Stimulated activated CD8-positive, alpha-beta memory T cell treated with anti-CD3 and anti-CD28 coated beads, Interleukin-12 subunit alpha, Interleukin-12 subunit beta, amount 100 ng/mL, for 1 hour (primary cell): Measurements from ENCODE around the gene SLIT3.

Experiments used
- DNase-seq: peaks from one replicate; pipeline ENCODE4 v3.0.0-alpha.2; 2020; ENCODE audit warnings: low read depth

SLIT3 gene

DNA sequence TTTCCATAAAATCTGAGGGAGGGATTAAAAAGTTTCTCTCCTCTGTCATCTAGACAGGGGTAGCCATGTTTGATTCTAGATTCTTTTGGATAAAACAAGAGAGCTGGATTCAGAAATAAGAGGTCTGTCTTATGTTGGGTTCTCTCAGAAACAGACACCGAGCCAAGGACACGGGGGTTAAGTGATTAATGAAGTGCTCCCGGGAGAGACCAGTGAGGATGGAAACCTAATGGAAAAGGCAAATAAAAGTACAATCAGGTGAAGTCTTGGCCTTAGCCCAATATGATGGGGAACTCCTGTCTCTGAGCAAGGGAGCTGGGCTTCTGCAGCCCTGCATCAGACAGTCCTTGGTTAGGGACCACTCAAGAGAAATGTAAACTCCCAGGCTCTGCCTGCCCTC is 413.0 kb downstream of the SLIT3 start:
- DNase-seq = no peak

DNA sequence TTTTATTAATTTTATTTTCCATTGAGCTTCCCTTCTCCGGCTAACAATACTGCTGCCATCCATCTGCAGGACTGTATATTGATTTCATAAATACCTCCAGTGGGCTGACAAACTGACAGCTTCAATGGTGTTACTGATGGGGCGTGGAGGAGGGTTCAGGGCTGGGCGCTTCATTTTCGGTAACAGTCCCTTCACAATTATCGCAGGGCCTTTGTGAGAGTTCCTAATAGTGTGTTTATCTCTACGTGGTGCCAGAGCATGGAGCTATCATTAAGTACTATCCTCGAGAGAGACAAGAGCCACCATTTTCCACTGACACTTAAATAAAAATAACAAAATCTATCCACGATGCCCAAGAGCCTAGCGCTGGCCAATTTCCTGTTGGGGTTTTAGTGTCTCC is 414.8 kb downstream of the SLIT3 start:
- no peak for DNase-seq

DNA sequence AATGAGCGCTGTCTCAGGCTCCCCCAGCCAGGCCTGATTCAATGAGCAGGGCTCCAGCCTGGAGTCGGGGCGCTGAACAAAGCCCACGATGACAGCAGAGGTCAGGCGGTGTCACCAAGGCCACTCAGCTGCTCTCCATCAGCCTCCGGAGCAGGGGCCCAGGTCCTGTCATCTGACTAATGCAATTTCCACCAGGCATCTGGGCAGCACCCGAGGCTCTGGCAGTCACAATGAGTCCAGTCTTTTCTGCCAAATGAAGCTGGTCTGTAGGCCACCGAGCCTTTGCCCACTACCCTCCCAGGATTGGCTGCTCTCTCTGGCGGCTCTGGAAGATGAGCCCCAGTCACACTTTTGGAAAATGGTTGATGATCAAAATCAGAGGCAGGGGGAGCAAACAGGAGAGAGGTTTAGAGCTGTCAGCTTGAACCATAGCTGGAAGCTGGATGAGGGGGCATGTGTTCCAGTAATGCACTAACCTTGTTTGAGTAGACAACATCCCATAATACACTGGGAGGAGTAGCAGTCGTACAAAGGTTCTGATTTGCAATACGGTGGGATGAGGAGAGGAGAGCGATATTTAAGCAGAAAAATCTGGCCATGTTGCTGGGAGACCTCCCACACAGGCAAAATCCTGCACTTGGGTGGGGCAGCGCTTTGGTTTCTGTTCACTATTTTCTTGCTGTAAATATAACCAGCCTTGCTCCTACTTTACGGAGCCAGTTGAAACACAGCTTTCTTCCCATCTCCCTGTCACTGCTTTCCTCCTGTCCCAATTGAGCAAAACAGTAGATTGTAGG is 415.4 kb downstream of the SLIT3 start:
- no peak for DNase-seq

DNA sequence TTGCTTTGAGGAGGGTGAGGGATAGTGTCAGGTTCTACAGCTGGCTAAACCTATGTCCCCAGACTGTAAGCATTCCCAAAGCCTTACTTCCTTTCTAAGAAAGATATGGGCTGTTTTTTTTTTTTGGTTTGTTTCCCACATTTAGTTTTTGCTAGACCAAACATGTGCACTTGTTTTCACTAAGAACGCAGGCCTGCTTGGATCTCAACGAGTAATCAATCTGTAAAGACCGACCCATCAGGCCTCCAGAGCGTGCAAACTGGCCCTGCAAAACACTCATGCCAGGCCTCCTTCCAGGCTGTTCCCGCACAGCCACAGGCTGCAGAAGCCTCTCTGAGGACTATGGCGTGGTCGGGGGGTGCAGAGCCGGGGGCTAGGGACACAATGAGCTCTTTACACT is 416.9 kb downstream of the SLIT3 start:
- no peak for DNase-seq

DNA sequence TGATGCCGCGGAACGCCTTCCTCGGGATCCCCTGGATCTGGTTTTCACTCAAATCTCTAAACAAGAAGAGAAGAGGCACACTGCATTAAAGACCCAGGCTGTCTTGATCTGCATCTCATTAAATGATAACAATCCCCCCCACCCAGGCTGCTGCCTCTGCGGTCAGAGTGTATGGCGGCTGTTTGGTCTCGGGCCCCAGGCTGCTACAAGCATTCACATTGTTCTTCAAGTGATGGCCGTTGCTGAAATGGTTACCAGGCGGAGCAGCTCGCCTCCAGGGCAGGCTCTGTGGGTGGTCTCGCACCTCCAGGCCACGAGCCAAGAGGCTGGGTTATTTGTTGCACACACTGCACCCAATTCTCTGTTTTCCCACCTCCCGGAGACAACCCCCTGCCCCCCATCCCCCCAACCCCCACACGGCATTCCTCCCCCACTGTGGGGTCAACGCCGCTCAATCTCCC is 417.6 kb downstream of the SLIT3 start:
- DNase-seq = no peak

DNA sequence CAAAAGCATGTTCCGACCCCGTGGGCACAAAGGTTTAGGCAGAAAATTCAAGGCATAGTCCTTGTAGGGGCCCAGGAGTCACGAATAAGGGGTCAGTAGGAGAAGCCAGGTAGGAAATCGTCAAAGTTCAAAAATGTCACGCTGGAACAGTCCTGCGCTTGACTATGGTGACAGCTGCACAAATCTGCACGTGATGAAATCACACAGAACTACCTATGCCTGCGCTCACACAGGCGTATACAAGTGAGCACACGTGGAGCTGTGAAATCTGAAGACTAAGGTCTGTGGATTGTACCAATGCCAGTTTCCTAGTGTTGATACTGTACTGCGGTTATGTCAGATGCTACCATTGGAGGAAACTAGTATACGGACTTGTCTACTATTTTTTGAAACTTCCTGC is 418.7 kb downstream of the SLIT3 start:
- DNase-seq = no peak

DNA sequence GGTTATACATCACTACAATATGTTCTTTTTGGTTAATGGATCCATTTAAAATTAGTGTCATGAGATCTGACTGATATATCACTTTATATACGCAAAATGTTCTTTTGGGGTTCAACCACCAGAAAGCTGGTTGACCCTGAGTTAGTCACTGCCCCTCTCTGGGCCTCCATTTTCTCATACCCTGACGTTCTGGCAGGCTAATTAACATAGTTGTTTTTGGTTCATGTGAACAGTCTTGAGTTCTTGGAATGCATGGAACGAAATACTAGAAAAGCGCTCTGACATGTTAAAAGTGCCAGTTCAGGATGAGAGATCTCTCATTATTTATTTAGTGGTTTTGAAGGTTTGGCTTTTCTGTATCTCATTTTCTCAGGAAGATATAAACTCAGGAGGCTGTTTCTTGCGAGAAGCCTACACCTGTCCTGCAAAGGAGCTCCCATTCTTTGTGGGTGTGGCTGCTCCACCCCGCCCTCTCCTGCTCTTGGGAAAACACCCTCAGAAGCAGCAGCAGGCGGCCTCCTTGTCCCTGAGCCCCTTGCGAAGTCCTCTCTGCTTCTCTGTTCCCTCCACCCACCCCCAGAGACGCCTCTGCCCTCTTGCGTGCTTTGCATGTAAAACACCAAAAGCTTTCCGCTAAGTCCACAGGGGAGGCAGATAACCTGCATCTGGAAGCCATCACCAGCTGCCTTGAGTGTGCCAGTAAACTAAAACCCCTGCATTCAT is 419.4 kb downstream of the SLIT3 start:
- no peak for DNase-seq

DNA sequence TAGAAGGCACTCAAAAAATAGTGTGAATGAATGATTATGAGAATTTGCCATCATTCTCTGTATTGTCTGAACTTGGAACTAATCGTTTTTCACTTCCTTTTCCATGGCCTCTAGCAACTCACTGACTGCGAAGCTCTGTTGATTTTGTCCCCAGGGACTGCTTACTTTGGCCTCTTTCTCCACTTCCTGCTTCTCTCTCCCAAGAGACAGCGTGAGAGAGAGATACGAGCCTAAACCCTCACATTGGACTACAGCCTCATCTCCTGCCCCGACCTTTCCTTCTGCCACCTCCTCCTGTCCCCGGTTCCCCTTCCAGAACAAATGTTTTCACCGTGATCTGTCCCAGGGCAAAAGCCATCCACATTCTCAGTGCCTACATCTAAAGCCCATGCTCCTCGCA is 421.0 kb downstream of the SLIT3 start:
- no peak for DNase-seq

DNA sequence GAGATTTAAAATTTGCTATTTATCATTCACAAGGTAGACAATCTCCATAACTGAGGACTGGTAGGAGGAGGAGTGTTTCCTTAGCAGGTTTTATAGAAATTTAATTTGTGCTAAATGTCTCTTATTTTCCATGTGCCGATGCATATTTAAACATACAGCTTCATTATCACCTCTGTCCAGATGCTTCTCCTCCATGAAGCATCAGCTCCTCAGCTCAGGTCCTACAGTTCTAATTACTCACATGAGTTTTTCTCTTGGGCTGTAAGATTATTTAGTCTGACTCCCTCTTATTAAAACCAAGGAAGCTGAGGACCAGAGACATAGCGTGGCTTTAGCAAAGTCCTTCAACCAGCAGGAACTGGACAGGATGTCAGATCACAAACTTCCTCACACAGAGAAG is 421.6 kb downstream of the SLIT3 start:
- no peak for DNase-seq

DNA sequence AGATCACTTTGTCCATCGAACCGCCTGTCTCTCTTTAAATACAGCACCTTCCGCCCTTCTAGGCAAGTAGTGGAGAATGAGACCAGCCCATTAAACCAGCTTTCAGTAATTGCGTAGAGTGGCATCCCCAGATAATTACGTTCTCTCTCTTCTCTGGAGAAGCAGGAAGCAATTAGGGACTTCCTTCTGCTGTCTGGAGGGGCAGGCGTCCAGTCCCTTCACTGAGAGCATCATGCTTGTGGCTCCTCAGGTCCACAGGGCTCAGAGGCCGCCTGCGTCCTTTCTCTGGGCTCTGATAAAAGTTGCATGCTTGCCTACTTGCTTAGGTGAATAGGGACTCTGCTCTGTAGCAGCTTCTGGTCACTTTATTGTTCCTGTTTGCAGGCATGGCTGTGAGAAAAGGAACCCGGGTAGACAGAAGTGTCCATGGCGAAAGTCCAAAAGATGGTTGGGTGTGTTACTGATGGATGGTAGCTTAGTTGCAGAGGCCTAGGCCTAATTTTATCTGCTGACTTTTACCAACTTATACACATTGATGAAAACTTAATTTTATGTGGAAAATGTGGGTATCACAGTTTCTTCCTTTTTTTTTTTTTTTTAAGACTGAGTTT is 422.7 kb downstream of the SLIT3 start:
- DNase-seq = no peak

DNA sequence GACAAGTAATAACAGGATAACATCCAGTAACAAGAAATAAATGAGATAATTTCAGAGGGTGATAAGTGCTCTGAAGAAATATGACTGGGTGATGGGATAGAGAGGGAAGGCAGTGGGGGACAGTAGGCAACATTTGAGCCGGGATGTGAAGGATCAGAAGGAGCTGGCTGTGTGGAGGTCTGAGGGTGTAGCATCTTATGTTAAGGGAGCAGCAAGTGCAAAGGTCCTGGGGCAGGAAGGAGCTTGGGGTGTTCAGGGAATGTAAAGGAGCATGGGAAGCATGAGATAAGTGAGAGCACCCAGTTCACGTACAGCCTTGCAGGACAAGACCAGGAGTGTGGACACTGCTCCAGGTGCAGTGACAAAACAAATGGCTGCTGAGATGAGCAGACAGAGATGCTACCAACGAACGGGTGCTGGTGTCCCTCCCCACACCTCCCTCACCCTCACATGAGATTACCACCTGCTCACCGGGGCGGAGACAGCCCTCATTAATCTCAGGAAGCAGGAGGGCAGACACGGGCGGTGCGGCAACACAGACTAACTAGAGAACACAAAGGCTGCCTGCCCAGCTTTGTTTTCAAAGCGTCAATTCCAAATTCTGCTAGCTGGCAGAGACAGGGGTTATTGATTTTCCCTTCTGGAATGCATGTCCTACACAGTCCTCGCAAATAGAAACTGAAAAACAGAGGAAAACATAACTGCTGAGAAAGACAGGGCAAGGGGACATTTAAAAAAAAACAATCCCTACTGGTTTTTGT is 423.6 kb downstream of the SLIT3 start:
- no peak for DNase-seq

DNA sequence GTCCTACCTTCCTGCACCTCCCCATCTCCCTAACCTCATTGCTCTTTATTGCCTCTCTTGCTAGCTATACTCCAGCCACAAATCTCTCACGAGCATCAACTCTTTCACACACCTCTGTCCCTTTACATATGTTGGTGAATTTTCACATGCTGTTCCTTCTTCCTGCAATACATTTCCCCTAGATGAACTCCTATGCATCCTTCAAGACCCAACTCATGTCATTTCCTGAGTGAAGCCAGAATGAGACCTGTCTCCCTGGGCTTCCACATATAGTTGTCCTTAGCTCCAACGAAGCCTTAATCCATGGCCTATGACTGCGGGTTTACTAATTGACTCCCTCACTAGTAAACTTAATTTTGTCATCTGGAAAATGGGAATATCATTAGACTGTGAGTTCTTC is 424.5 kb downstream of the SLIT3 start:
- DNase-seq = no peak

DNA sequence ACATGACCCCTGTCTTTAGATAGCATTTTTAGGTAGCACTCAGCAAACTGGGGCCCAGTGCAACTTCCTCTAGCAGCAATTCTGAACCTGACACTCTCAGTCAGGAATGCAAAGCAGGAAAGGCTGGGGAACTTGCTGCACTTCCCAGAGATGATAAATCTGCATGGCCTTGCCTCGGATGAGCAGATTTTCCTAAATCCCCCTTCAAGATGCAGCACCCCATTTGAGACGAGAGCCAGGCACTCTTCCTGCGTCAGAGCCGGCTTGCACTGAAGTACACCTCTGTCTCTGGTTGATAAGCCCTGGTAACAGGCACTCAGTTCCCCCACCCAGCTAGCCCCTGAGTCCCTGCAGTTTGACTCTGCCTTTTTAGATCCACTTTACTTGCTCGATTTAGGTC is 425.1 kb downstream of the SLIT3 start:
- DNase-seq = no peak

DNA sequence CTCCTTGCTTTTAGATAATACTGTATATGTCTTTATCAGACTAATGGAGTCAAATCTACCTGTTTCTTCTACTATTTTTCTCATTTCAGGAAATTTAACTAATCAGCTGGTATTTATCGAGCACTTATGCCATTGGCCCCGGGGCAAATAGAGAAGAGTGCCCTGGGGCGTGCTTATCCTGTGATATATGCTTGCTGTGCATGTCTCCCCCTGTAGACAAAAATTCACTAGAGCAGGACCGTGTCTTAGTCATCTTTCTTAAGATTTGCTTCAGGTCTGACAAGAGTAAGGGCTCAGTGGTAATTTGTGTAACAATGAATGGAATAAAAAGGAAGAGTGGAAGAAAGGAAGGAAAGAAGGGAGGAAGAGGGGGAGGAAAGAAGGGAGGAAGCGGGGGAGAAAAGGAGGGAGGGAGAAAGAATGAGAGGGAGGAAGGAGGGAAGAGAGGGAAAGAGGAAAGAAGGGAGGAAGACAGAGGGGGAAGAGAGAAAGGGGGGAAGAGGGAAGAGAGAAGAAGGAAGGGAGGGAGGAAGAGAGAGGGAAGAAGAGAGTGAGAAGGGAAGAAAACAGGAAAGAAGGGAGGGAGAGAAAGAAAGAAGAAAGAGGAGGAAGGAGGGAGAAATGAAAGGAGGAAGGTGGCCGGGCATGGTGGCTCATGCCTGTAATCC is 426.1 kb downstream of the SLIT3 start:
- DNase-seq = no peak

DNA sequence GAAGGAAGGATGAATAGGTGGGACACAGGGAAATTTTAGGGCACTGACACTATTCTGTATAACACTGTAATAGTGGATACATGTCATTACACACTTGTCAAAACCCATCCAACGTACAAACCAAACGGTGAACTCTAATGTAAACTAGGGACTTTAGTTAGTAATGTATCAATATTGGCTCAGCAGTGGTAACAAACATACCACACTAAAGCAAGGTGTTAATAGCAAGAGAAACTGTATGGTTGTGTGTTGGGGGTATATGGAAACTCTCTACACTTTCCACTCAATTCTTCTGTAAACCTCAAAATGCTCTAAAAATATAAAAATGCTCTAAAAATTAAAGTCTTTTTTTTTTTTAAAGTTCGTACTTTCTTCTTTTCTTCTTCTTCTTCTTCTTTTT is 428.7 kb downstream of the SLIT3 start:
- DNase-seq = no peak

DNA sequence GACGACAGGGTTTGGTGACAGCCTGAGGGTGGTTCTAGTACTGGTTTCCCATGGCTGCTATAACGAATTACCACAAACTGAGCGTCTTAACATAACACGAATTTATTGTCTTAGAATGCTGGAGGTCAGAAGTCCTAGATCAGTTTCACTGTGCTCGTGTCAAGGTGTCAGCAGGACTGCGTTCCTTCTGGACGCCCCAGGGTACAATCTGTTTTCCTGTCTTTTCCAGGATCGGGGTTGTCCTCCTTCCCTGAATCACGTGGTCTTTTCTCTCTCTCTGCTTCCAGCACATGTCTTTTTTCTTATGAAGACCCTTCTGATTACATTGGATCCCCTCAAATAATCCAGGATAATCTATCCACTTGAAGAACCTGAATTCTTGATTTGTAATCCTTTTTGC is 430.0 kb downstream of the SLIT3 start:
- DNase-seq = no peak

DNA sequence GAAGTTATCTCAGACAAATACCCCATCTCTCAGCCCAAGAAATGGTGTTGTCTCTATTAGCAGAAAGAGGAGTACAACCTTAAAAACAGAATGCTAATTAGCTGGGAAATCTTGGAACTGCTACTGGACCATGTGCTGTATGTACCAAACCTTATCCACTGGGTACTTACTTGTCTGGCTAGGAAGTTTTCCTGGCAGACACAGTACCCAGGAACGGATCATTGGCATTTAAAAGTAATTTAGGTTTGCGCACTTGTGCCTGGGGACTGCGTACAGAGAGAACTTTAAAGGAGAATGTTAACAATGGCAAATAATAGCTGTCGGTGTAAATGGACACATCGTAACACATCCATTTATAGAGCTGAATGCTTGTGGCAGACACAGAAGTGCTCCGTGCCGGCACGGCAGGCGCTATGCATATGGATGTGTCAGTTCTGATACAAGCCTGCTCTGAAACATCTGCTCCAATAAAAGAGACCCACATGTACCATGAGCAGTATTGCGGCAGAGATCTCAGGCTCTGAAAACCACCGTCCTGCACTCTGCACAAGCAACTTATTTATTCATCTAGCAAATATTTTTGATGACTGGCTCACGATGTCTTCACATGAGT is 431.2 kb downstream of the SLIT3 start:
- no peak for DNase-seq

DNA sequence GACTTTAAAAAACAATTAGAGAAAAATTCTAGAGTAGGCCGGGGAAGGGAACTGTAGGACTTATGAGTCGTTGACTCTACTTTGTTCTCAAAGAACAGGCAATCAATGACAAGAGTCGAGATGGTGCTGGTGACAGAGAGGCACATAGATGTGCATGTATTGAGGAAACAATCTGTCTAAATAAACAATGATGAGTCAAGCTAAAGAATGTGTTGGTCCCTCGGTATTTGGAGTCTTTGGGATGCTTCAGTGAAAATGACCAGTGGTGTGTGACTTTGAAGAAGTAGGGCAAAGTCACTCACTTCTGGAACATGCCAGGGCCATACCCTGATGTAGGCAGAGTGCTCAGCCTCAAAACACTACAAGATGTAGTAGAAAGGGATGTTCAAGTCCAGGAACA is 433.7 kb downstream of the SLIT3 start:
- no peak for DNase-seq

DNA sequence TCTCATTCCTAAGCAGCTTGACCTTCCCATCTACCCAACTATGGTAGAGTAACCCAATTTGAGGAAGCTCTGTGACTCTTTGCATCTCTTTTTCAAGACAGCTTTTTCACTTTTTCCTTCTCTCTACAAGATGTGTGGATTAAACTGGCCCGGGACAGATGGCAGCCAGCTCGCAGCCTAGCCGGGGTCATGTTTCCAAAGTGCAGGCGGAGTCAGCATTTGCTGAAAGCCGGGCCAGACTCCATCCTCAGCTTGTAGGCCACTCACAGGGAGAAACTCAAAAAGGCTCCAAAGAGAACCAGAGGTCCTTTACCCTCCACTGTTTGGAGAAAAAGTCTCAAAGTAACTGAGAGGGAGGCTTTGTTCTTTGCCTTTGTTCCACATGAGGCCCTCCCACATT is 435.0 kb downstream of the SLIT3 start:
- no peak for DNase-seq

DNA sequence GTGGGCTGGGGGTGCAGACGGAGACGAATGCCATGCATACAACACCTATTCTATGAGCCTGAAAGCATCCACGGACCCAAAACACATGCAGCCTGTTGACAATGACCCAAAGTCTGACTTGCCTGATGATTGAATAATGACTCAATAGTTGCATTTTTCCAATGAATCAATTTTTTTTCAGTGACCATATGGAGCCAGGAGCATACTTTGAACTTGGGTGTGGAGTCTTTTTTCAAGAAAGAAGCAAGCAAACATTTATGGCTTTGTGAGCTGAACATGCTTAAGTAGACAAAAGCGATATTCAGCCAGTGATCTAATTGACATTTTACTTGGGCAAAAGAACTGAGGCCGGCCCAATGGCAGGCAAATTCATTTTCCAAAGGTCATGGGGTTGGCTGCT is 437.9 kb downstream of the SLIT3 start:
- no peak for DNase-seq

DNA sequence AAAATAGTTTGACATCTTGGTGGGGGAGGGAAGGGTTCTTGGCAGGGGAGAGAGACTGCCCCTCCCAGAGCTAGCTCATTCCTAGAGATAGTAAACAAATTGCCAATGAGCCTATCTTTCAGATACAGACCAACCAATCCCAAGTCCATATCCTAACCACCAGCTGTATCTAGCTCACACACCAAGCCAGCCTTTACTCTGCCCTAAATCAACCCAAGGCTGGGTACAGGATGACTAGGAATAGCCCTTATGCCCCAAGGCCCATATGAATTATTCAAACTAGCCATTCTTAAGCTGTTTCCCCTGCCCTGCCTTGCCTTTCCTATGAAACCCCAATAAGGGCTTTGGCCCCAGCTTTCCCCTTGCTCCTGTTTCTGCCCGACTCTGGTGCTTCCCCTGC is 440.4 kb downstream of the SLIT3 start:
- DNase-seq = no peak

DNA sequence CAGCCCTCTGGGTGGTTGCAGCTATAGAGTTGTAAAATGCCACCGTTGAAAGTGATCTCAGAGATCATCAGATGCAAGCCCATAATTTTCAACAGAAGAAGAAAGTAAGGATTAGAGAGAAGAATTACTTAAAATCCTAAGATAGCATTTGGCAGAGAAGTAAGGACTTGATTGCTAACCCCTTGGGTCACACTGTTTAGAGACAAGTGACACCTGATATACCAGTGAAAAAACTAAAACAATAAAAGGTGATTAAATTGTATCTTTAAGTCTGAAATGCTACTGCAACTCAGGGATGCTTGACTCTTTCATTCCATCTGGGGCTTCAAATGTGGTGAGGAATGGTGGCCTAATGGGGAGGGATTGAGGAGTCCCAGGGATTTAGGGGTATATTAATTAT is 440.9 kb downstream of the SLIT3 start:
- DNase-seq = no peak
